Measurements from ENCODE around the gene HOXA4. TPM values are rescaled to one million over a fixed set of nuclear protein-coding genes. Genes with fewer than 3 reads are reported as not detected.

Gene HOXA4
- total RNA-seq, 1 experiment from 2014 or later: 1.5 TPM

GRCh38 chr7:27082171-27082570, 48.4 kb downstream of the HOXA4 start:
- peak; percentile 48 for DNase-seq
- H3K9me3 ChIP-seq: no peaks in the 10 kb centered on the region
- H3K4me3 ChIP-seq: no peak overlapping the region
- no peaks in the 10 kb centered on the region for H3K27me3 ChIP-seq
- H3K36me3 ChIP-seq: no peaks in the 10 kb centered on the region

- Histone ChIP-seq H3K9me3 (no peaks in the 10 kb centered on the region), H3K4me3 (no peak overlapping the region), H3K27me3 (no peaks in the 10 kb centered on the region), H3K36me3 (no peaks in the 10 kb centered on the region)
- no peak for DNase-seq
These were observed 49.6 kb downstream of the HOXA4 start for GRCh38 chr7:27080844-27081436.

GRCh38 chr7:27079234-27079975, 51.2 kb downstream of the HOXA4 start:
- DNase-seq: no peak
- H3K9me3 ChIP-seq: no peaks in the 10 kb centered on the region
- H3K4me3 ChIP-seq: no peak overlapping the region
- H3K36me3 ChIP-seq: no peaks in the 10 kb centered on the region
- H3K27me3 ChIP-seq: no peaks in the 10 kb centered on the region

- H3K4me3 ChIP-seq: no peak overlapping the region
- H3K36me3 ChIP-seq: no peaks in the 10 kb centered on the region
- no peaks in the 10 kb centered on the region for H3K27me3 ChIP-seq
- no peaks in the 10 kb centered on the region for H3K9me3 ChIP-seq
- no peak for DNase-seq
These were observed 51.8 kb downstream of the HOXA4 start for GRCh38 chr7:27078616-27079233.

Other genes starting within 250 kb of the HOXA4 start
- gene HOXA1, start 34.8 kb downstream of the HOXA4 start, total RNA-seq (2014; rRNA removed; shearing (Covaris generic); ENCODE audit: low replicate concordance): 0.27 and 1.1 TPM in 2 replicates
- gene HOXA2, start 28.1 kb downstream of the HOXA4 start, total RNA-seq (2014; rRNA removed; shearing (Covaris generic); ENCODE audit: low replicate concordance): 0.35 TPM in 1 of 2 replicates, not detected in the other
- gene HOXA5, start 12.9 kb upstream of the HOXA4 start, total RNA-seq (2014; rRNA removed; shearing (Covaris generic); ENCODE audit: low replicate concordance): 1.7 and 2.7 TPM in 2 replicates
- gene HOXA6, start 17.0 kb upstream of the HOXA4 start, total RNA-seq (2014; rRNA removed; shearing (Covaris generic); ENCODE audit: low replicate concordance): 0.82 and 5.1 TPM in 2 replicates
- gene HOXA3, start 21.8 kb upstream of the HOXA4 start, total RNA-seq (2014; rRNA removed; shearing (Covaris generic); ENCODE audit: low replicate concordance): 4.3 TPM in 1 of 2 replicates, not detected in the other
- 0.95 and 1.7 TPM in 2 replicates for gene HOXA7, start 25.9 kb upstream of the HOXA4 start, total RNA-seq (2014; rRNA removed; shearing (Covaris generic); ENCODE audit: low replicate concordance)
- gene HOXA9, start 34.8 kb upstream of the HOXA4 start, total RNA-seq (2014; rRNA removed; shearing (Covaris generic); ENCODE audit: low replicate concordance): 25.4 and 29.9 TPM in 2 replicates
- 18.0 and 26.7 TPM in 2 replicates for gene HOXA10, start 43.6 kb upstream of the HOXA4 start, total RNA-seq (2014; rRNA removed; shearing (Covaris generic); ENCODE audit: low replicate concordance)
- gene HOXA11, start 54.5 kb upstream of the HOXA4 start, total RNA-seq (2014; rRNA removed; shearing (Covaris generic); ENCODE audit: low replicate concordance): 3.2 and 3.7 TPM in 2 replicates
- gene HOXA13, start 69.3 kb upstream of the HOXA4 start, total RNA-seq (2014; rRNA removed; shearing (Covaris generic); ENCODE audit: low replicate concordance): 0.30 and 1.5 TPM in 2 replicates
- not detected in 2 replicates for gene EVX1, start 112.0 kb upstream of the HOXA4 start, total RNA-seq (2014; rRNA removed; shearing (Covaris generic); ENCODE audit: low replicate concordance)